DMS153 (cell line): ENCODE measurements around the gene SLC35F3.
"Not testable (repeated sequence)": the region's sequence is repeated elsewhere in the genome, so short reads cannot be mapped to it uniquely, and the experiment has no call there.

Experiments
- DNase-seq: peaks from one replicate; lab custom pipeline; 2025; lab: John Stamatoyannopoulos, UW

Gene SLC35F3

DNA sequence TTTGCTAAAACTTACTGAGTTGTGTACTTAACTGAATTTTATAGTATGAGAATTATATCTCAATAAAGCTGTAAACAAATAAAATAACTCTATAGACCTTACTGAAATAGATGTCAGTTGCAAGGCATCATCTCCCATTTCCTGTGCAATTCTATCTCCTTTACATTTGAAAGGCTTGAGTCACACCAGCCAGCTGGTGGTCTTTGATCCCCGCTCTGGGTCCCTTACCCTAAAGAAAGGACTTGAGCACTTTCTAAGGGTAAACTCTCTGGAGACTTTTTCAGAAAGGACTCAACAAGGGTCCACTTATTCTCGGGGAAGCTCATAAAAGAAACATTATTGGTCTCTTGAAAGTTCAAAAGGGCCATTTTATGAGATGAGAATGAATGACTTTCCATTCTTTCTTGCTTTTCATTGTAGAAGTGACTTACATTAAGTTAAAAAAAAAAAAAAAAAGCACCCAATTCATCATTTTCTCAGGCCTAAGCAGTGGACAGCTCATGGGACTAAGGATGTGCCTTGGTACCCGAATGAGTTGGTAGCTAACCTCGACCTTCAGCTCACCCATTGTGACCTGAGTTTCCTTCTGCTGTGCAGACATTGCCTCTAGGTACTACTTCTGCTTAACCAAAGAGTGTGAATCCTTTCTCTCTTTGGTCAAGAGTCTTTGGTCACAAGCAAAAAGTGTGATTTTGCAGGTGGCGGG is 321.8 kb downstream of the SLC35F3 start:
- DNase-seq: no peak

DNA sequence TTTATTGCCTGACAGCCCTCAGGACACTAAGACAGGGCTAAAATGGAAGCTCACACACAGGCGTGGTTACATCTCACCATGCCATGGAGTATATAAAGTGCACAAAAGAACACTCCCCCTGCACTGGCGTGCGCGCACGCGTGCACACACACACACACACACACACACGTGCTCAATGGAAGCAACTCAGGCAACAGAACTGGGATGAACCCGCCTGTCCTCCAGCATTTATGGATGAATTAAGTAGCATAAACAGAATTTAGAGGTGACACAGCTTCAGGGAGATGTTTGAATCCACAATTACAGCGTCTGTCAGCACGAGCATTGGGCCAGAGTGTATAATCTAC is 322.3 kb downstream of the SLC35F3 start:
- DNase-seq: no peak

DNA sequence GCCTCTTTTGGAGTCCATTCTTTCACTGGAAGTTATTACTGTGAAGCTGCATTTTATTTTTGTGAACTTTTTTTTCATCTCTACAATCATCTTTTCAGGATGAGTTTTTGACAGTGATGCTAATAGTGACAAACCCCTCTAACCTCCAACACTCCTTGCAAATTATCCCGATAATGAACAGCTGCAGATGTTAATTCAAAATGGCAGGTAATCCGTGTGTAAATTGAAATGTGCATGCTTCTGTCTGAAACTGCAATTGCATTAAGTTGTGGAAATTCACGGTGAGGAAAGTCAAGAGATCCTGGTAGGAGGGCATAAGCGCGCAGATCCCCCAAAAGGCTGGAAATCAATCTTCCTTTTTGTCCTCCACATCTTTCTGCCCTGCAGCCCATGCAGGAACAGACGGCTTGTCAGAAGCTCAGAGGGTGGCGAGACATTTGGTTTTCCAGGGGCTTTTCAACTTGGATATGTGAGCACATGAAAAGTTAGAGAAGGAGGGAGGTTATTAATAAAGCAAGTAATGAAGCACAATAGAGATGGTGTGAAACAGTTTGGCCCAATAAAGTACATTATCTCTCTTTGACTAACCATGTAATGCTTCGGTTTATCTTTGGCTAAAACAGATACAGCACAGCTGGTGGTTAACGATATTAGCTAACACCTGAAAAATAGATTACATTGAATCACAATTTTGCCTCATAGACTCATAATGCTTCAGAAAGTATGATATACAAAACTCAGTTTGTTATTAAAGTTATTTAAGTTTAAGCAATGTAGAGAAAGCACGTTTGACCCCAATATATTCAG is 325.3 kb downstream of the SLC35F3 start:
- no peak for DNase-seq

DNA sequence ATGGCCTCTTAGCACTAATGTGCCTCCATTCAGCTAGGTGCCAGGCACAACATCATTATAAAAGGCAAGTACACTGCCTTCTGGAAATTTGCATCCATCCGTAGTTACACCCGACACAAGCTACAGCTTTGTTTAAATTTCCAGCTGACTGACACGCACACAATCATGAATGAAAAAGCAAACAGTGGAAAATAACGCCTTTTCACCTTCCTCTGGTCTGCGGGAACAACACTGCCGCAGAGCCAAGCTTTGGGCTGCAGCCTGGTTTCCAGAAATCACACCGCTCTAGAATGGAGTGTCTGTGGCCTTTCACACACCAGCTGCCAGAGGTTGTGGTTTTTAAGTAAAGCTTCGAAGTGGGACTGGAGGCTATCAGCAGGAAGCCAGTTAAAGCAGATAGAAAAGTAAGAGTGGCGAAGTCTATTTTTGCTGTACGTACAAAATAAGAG is 326.0 kb downstream of the SLC35F3 start:
- no peak for DNase-seq

DNA sequence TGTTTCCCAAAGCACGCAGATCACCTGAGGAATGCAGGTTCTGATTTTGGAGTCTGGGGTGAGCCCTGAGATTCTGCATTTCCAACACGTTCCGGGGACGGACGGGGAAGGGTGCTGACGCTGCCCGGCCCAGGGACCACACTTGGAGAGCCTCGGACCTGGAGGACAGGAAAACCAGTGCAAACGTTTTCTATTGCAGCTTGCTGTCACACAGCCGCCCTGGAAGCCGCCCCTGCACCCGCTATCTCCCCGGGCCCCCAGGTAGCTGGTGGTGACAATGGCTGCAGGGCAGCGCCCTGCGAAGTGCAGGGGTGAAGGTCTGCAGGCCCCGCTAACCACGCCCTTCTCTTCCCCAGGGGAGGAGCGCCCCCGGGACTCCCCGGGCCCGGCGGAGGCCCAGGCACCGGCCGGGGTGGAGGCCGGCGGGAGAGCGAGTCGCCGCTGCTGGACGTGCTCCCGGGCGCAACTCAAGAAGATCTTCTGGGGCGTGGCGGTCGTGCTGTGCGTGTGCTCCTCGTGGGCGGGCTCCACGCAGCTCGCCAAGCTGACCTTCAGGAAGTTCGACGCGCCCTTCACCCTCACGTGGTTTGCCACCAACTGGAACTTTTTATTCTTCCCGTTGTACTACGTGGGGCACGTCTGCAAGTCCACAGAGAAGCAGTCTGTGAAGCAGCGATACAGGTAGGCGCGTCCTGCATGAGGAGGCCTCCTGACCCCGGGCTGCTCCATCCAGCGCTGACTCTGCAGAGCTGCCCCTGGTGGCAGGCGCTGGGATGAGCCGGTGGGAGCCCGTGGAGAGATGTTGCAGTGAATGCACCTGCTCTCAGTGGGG is 326.8 kb downstream of the SLC35F3 start:
- DNase-seq: no peak

DNA sequence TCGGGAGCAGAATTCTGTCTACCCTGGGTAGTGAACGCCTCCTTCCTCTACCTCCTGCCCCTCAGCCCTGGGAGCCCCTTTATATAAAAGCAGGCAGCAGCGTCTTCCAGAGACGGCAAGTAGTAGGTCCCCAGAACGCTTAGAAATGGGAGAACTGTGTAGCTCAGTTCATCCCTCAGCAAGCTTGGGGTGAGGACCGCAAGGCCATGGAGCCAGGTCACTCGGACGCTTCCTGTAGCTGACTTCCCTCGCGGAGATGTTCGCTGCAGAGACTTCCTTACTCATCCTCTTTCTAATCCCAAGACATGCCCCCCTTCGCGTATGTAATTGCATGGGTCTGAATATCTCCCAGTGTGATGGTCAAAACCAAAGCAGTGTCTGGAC is 327.4 kb downstream of the SLC35F3 start:
- no peak for DNase-seq

DNA sequence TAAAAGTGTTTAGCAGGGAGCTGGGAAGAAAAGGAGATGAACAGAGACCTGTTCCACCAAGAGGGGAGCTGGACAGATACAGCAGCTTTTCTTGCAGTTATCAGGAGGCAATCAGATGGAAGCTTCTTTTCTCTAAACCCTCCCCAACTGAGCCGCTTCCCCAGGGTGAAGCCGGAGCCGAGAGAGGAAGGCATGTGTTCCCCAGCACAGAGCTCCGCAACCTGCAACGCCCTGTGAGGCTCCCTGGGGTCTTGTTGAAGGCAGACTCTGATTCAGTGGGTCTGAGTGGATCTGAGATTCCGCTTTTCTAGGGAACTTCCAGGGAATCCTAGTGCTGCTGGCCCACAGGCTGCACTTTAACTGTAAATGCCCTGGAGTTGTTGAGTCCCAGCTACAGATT is 329.7 kb downstream of the SLC35F3 start:
- no peak for DNase-seq

DNA sequence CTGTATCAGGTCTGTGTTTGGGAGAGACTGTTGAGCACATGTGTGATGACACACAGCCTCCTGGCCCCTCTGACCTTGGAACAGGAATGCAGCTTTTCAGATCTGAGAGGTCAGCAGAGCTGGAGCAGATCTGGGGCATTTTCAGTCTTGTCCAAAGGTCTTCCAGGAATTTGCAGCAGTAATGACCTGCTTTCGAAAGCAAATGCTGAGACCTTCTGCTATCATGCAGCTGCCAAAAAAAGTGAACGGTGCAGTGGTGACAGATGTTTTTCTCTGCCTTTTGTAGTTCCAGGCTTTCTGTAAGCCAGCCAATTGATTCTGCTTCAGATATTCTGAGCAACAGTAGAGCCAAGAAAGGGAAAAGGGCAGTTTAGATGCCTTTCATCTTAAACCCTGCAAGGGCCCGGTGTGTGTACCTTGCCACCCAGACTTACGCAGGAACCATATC is 331.0 kb downstream of the SLC35F3 start:
- no peak for DNase-seq

DNA sequence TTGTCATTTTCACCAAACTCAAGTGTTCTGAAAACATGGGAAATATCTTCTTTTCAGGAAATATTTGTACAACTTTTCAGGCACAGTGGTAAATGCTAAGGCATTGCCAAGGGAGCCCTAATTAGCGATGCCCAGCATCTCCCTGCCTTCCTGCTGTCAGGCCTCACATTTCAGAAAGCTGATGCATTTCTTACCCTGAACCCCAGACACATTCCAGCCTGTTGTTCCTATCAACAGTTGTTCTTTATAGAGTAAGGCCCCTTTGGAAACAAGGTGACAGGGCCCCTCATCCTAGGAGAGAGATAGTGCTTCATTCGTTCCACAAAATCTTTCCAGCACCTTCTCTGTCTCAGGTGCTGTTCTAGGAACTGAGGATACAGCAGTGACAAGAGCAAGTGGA is 332.9 kb downstream of the SLC35F3 start:
- no peak for DNase-seq

DNA sequence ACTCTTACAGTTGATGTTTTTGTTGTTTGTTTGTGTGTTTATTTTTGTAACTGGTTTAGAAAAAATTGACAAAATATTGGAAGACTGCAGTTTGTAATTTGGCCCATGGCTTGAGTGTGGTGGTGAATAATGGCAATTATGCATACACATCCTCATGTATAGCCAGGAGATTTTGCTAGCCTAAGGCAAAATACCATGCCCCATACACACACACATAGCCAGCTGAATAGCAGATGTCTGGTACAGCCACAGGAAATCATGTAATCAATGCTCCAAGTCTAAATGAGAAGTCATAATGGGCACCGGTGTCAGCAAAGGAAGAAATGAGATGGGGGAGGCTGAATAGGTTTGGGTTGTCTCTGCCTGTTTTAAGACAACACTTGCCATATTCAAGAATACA is 333.6 kb downstream of the SLC35F3 start:
- no peak for DNase-seq

DNA sequence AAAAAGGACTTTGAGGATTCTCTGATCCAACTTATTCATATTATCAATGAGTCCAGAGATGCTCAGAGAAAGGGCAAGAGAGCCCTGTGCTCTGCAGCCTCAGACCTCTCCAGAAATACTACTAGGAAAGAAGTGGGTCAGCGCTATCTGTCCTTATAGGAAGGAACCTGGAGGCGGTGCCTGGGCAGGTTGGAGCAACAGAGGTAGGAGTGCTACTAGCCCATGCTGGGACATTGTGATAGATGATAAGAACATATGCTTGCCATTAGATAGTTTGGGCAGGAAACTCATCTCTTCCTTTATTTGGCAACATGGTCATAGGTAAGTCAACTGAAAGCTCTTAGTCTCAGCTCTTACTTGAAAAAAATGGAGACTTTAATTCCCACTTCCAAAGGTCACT is 335.0 kb downstream of the SLC35F3 start:
- DNase-seq: no peak

DNA sequence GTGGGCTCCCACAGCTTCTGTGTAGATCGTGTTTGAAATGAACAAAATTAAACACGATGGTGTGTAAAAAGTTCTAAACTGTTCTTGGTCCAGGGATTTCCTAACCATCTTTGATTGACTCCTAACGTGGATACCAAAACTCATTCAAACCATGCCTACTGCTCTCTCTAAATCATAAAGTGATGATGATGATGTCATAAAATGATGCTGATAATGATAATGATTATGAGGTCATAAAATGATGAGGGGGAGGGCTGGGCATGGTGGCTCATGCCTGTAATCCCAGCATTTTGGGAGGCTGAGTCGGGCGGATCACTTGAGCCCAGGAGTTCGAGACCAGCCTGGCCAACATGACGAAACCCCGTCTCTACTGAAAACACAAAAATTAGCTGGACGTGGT is 335.5 kb downstream of the SLC35F3 start:
- DNase-seq: no peak

DNA sequence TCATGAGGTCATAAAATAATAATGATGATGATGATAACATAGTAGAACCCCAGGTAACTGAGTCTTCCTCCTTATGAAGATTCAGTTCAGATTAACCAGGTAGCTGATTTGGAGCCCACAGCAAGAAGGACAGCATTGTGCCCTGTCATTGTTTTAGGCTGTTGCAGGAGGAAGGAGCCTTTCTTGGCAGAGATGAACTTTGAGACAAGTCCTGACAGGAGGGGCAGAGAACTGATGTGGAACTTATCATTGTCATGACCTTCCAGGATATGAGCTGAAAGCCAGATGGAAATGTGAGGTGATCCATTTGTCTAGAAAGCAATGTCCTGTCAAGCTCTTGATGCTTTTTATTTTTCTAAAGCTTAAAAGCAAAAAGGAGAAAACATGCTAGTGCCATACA is 336.2 kb downstream of the SLC35F3 start:
- DNase-seq: no peak

DNA sequence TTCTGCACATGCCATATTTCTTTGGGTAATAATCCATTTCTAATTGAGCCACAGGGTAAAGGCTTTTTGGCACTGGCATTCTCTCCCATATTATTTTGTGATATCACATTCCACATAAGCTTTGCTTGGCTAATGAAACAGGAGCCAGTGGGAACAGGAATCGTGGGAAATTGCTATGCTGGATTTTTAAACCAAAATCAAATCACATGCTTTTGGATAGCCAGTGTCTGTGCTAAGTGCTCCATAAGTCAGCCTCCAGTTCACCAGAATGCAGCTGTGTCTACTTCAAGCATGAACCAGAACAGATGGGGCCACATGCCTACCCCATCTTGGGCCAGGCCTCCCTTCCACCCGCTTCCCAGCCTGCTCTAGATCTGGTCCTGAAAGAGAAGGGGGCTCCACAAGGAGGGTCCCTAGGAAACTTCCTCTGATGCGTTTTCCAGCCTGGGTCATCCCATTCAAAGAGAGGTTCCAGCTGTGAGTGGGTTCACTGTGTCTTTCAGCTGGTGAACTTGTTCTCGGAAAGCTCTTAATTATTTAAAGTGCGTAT is 337.5 kb downstream of the SLC35F3 start:
- no peak for DNase-seq

DNA sequence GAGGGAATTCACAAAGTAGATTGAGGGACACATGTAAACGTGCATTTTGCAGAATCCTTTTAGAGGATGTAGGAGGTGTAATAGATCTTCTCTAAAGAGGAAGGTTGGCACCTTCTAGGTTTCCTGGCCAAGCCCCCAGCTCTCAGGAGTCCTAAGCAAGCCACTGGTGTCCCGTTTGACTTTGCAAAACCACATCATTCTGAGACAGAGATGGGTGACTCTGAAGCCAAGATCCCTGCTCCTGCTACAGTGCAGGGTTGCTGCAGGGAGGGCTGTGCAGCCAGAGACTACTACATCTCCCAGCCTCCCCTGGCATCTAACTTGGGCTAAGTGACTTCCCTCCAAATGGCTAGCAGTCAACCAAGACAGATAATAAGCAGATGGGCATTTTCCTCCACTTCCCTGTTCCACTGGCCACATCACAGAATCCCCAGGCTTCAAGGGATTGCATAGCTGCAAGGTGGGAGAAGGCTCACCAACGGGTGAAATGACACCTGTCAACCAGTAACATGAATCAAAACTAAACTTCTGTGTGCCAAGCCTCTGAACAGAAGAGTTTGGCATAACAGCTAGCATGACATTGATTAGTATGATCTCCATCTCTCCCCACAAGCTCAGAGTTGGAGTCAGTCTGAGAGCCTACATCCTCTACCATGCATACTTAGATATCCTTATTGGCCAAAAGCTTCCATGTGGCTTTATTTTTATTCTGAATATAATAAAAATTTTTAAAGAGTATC is 339.2 kb downstream of the SLC35F3 start:
- DNase-seq: no peak

DNA sequence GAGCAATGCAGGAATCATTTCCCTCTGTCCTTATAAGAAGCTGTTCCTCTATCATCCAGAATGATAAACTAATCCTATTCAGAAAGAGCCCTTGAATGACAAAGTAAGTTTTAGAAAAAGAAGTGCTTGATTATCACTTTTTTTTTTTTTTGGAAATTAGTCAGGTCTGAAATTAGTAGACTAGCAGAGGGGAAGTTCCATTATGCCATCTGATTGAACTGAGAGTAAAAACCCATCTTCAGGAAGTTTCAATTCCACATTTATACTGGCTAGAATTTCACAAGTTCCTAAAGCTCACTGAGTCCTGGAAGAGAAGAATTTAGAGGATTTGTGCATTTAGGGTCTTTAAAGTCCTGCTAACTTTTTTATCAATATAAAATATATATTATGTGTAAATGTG is 340.0 kb downstream of the SLC35F3 start:
- DNase-seq: no peak

DNA sequence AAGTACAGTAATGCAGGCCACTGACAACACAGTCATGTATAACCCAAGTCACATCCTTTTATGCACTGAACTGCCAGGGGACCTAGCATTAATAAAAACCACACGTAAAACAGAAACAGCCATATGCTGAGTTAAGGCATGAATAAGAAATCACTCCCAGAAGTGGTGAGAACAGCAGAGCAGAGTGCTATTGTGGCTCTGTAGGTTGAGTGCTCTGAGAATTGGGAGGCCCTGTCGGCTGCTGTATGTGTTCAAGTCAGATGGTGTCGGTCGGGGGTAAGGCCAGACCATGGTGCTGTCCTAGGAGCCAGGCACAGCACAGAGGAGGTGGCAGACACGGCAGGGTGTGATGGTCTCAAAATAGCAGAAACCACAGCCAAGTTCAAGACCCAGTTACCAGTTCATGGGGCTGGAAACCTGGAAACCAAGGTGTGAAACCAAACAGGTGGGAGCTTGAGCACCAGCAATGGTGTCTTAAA is 342.2 kb downstream of the SLC35F3 start:
- DNase-seq: no peak

DNA sequence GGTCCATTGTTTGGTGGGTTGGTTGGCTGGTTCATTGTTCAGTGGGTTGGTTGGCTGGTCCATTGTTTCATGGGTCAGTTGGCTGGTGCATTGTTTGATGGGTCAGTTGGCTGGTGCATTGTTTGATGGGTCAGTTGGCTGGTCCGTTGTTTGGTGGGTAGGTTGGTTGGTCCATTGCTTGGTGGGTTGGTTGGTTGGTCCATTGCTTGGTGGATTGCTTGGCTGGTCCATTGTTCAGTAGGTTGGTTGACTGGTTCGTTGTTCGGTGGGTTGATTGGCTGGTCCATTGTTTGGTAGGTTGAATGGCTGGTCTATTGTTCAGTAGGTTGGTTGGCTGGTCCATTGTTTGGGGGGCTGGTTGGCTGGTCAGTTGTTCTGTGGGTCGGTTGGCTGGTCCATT is 343.3 kb downstream of the SLC35F3 start:
- not testable (repeated sequence) for DNase-seq

DNA sequence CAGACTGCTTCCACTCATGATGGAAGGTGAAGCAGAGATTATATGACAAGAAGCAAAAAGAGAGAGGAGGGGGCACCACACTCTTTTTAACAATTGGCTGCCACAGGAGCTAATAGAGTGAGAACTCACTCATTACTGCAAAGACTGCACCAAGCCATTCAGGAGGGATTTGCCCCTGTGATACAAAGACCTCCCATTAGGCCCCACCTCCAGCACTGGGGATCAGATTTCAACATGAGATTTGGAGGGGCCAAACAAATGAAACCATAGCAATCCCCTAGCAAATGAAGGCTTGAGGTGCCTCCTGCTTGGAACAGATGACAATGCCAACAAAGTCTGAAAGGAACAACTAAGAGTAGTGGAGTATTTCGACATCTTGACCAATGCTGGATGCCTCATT is 346.3 kb downstream of the SLC35F3 start:
- no peak for DNase-seq

DNA sequence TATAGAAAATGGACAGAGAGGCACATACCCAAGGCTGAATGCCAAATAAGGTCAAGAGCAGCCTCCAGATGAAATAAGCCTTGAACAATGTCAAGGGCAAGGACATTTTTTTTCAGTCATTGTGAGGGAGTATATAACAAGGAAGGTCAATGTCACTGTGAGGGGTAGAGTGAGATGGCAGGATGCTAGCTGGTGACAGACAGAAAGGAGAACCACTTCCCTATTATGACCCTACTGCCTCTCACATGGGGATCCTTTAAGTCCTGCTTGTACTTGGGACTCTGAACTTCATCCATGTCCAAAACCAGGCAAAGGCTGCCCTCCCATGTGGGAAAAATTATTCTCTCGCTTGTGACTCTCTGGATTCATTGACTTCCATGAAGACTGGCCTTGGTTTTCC is 349.3 kb downstream of the SLC35F3 start:
- DNase-seq: no peak

DNA sequence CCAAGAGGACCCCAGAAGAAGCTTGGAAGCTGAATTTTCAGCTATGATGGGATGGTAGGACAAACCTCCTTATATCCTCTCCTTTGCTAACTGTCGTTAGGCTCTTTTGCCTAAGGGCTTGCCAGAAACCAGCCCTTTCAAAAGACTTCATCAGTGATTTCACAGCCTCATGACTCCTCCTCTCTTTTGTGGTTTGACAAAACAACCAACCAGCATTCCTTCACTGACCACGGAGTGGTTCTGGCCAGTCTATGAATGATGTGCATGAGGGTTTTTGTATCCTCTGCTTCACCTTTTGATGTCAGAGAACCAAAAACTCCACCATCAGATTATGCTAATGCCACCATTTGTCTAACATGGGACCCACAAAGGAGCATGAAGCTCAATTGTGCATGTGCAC is 351.9 kb downstream of the SLC35F3 start:
- DNase-seq: no peak

DNA sequence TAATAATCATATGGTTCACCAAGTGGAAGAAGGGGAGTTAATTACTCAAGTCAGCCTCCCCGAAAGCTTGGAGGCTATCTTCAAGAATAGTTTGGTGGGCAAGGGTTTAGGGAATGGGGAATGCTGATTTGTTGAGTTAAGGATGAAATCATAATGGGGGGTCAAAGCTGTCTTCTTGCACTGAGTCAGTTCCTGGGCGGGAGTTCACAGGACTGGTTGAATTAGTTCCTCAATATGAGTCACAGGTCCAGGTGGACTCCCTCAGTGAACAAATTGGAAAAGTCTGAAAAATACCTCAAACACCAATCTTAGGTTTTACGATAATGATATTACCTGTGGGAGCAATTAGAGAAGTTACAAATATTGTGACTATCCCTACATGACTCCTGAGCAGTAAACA is 353.6 kb downstream of the SLC35F3 start:
- no peak for DNase-seq
